GM21717 (cell line): Measurements from ENCODE around the gene PHF2.

ENCODE experiments used
- ATAC-seq: cut with Tn5 transposase; IDR thresholded peaks from one replicate; pipeline ENCODE4 v1.9.1; 2021; ENCODE audit warnings: mild to moderate bottlenecking, moderate library complexity; ENCODE audit not compliant: unreplicated experiment

The PHF2 gene

GRCh38 chr9:93567271-93567959 is 9.0 kb upstream of the PHF2 start:
- no peak for ATAC-seq

- ATAC-seq, result no peak
Observed at GRCh38 chr9:93568169-93568568, 8.2 kb upstream of the PHF2 start.

DNA sequence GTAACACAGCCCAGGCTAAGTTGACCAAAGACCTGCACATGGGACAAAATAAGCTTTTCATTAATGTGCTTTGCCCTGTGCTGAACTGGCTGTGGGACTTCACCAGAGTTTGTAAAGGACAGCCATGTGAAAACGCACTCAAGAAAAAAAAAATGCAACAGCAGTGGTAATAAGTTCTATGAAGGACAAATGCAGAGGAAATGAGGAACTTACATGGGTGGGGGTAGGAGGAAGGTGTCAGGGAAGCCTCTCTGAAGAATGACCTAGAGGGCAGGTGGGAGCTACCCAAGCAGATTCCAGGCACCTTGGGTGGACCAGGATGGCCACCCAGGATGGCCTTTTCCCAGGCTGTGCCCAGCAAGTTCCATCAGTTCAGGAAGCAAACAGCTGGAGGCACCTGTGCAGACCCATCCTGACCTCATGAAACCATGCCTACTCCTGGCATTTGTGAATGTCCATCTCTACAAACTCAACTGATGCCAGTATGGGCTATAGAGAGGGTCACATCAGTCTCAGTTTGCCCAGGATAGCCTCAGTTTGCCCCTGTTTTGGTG is 6.7 kb upstream of the PHF2 start:
- no peak for ATAC-seq

GRCh38 chr9:93572221-93572620 is 4.2 kb upstream of the PHF2 start:
- no peak for ATAC-seq

- no peak for ATAC-seq
Observed at GRCh38 chr9:93572636-93573515, 3.5 kb upstream of the PHF2 start.

- ATAC-seq, result no peak
Observed at GRCh38 chr9:93573516-93573828, 2.9 kb upstream of the PHF2 start.

GRCh38 chr9:93574091-93574899 is 2.1 kb upstream of the PHF2 start:
- no peak for ATAC-seq

DNA sequence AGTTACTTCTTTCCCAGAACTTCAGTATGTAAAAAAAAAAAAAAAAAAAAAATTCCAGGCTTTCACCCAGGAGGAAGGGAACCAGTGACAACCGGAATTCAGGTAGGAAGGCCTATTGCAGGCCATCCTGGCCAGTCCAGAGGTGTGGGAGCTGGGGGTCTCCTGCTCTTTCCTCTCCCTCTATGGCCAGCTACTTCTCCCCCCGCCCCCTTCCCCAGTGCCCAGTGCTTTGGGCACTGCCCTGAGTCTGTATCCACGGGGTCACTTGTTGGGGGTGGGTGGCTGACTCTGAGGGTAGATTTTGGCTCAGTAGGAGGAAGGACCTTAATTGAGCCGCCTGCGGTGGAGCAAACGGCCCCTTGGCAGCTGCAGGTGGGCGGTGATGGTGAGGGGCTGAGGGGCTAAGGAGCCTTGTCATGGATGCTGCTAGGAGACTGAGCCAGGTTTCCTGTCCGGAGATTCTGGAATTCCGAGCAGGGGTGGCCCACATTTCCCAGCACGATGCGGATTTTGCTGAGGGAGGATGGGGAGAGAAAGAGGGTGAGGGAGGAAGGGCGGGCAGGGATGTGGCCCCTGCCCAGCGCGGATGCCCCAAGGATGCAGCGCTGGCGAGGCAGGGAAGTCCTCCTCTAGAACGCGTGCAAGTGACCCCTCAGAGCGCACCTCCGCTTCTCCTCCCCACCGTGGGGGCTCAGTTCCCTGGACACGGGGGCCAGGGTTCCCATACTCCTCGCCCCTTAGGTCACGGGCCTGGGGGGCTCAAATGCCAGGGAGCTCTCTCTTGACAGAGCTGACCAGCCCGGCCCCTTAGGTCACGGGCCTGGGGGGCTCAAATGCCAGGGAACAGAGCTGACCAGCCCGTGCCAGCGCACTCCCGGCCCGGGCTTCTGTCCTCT is 1.2 kb upstream of the PHF2 start:
- no peak for ATAC-seq

DNA sequence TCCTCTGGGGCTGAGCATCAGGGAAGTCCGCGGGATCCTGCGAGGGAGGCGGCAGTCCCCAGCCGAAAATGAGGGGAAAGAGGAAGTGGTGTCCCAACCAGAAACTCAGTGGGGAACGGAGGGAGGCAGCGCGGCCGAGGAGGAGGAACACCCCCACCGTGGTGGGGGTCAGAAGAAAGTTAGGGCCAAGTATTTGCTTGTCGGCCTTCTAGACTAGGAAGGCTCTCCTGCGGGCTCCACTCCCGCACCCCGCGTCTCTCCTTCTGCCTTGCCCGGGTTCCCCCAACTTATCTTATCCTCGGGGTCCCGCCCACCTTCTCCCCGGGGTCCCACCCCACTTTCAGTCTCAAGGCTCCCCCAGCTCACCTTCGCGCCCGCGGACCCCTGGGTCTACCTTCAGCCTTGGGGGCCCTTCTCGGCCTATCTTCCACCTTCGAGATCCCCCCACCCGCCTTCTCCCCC is 557 bp upstream of the PHF2 start:
- no peak for ATAC-seq

GRCh38 chr9:93577078-93577974 is 942 bp downstream of the PHF2 start:
- ATAC-seq, result no peak

GRCh38 chr9:93577975-93578682 is 1.7 kb downstream of the PHF2 start:
- ATAC-seq, result no peak

DNA sequence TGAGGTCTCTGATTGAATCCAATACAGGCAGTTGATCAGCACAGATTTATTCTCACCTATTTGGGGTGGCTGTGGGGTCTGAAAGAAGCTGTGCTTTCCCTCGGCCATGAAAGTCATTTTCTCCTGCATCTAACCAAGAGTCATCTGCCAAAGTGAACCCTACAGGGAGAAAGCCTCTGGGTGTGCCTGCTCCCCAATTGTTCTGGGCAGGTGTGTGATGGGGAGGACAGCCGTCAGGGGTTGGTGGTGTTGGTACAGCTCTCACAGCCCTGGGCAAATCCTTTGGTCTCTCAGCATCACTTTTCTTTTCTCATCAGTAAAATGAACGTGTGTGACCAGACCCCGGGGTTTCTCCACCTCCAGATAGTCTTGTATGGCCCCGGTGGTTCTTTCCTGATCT is 2.5 kb downstream of the PHF2 start:
- no peak for ATAC-seq

DNA sequence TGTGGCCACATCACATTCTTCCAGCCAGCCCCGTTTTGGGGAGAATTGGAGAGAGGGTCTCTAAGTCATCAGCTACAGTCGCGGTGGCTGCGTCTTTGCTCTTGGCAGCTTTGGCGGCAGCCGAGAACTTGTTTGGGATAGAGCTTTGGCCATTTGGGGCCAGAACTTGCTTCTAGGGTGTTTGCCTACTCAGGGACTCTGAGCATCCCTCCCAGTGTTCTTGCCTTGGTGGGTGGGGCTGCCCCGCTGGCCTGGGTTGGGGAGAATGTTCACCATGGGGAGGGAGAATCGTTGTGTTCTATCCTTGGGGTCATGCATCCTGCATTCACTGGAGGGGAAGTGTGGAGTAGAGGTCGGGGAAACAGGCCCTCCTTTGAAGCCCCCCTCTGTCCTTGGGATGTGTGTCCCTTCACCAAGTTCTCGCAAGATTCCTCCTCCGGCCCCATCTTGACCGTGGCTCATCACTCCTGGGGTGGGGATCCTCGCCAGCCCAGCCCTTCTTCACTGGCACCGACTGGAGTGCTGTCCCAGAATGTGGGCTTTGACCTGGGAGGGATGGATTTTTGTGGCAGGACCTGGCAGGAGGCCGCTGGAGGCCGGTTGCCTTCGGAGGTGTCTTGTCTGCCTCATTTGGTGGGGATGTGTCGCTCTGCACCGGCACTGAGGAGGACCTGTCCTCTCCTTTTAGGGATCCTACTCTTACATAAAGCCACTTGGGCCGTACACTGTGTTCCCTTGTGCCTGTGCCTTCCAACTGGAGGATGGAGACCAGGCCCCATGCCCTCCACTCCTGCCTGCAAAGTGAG is 3.5 kb downstream of the PHF2 start:
- ATAC-seq, result no peak

DNA sequence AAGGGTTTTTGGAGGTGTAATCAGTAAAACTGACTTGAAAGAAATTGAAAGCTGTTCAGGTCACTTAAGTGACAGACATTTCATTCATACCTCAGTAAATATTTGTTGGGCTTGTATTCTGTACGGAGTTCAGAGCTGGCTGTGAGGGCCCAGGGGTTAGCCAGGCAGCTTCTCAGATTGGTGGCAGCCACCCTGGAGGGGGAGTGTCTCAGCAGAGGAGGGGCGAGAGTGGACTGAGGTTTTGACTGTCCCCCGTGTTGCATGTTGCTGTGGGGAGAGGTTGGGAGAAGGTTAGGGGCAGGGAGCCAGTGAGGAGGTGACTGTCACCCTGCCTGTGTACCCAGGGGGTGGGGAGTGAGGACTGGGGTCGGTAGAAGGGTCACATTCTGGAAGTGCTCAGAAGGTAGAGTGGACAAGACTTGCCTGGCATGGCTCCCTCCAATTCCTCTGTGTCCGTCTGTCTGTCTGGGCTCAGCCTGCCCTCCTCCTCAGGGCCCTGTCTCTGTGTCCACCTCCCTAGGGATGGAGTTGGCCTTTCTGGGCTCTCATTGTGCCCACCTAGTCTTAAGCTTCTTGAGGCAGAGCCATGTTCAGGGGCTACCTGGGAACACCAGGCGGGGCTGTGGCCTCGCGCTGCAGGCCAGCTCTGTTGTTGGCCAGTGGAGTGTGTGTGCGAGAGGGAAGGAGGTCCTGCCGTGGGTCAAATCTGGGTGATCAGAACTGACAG is 4.4 kb downstream of the PHF2 start:
- no peak for ATAC-seq

DNA sequence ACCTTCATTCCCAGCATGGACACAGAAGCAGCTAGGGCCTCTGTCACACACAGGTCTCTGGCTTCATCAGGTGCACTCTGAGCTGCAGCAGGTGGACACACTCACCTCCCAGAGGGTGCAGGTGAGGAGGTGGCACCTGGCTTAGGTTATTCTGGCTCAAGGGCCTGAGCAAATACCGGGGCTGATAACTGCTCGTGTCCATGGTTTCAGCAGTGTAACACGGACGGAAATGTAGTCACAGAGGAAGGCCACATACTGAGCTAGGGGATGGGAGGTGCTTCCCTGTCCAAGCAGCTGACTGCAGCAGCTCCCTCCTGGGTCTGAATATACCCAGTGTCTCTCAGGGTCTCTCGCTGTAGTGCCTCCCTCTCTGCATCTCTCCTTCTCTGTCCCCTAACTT is 5.7 kb downstream of the PHF2 start:
- no peak for ATAC-seq

- no peak for ATAC-seq
Observed at GRCh38 chr9:93582550-93582949, 6.2 kb downstream of the PHF2 start.

GRCh38 chr9:93585259-93585658 is 8.9 kb downstream of the PHF2 start:
- no peak for ATAC-seq
